ENCODE results near the gene ST6GALNAC6.

The ST6GALNAC6 gene

DNA sequence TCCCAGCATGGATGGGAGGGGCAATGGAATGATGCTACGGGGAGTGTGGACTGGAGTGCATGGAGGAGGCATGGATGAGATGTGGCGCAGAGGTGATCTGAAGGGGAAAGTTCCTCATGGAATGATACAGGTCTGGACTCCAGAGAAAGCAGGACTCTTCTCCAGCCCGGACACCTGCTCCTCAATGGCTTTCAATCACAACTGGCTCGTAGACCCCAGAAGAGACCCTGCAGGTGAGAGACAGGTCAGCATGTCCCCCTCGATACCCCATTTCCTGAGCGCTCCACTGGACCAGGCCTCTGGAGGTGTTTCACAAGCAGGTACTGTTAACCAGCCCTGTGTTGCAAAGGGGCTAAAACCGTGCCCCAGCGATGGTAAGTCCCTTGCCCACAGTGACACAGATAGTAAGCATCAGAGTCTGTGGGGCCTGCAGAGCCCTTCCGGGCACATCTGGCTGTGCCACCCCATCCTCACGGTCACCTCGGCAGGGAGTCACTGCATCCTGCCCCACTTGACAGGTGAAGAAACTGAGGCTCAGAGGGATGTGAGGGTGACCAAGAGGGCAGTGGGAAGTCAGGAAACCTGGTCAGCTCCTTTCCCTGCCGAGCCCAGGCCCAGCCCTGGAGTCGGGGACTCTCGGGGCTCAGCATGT lies 43.7 kb upstream of the ST6GALNAC6 start:
- H3K27ac ChIP-seq: no peak overlapping the region
- TF ChIP-seq, protein P1, sequence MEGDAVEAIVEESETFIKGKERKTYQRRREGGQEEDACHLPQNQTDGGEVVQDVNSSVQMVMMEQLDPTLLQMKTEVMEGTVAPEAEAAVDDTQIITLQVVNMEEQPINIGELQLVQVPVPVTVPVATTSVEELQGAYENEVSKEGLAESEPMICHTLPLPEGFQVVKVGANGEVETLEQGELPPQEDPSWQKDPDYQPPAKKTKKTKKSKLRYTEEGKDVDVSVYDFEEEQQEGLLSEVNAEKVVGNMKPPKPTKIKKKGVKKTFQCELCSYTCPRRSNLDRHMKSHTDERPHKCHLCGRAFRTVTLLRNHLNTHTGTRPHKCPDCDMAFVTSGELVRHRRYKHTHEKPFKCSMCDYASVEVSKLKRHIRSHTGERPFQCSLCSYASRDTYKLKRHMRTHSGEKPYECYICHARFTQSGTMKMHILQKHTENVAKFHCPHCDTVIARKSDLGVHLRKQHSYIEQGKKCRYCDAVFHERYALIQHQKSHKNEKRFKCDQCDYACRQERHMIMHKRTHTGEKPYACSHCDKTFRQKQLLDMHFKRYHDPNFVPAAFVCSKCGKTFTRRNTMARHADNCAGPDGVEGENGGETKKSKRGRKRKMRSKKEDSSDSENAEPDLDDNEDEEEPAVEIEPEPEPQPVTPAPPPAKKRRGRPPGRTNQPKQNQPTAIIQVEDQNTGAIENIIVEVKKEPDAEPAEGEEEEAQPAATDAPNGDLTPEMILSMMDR (conservative IDR thresholded peaks at IDR 0.05): no peak

DNA sequence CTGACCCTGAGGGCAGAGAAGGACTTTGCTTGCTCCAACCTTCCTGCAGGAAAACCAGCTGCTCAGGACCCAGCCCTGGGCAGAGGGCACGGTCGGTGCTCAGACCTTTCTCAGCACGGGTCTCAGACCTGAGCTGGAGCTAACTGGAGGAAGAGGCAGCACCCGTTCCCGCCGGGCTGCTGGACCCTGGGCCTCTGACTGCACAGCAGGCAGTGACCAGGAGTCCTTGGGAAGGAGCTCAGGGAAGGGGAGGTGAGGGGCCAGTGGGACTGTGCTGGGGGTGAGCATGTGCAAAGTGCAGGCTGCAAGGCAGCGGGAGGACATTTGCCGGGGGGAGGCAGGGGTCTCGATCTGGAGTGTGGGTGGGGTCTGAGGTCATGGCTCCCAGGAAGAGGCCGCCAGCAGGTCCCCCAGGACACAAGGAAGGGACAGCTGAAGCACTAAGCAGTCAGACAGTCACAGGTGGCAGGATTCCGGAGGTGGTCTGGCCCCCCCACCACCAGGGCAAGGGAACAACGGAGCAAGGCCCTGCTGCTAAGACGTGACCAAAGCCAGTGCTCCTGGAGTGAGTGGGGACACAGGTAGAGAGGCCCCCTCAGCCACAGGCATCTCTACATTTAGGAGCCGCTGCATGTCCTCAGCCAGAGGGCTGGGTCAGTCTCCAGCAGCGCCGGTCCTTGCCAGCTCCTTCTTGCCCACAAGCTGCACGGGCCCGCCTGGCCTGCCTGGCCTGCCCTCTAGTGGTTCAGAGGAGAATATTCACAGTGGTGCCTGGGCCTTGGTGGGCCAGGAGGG lies 43.0 kb upstream of the ST6GALNAC6 start:
- peak overlapping the region; percentile 10; the same call in 1 of the 2 replicates for H3K27ac ChIP-seq
- TF ChIP-seq, protein P1 (conservative IDR thresholded peaks at IDR 0.05): peak; percentile 96

DNA sequence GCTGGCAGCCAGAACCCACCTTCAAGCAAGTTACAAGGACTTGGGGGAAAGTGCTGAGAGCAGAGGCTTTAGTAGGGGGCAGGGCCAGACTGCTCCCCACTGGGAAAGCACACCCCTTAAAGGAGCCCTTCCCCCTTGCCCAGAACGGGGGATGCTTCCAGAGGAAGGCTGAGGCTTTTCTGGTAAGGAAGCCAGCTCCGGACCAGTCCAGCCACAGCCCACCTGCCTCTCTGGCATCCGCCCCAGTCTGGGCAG lies 42.5 kb upstream of the ST6GALNAC6 start:
- TF ChIP-seq, protein P1 (conservative IDR thresholded peaks at IDR 0.05): no peak
- H3K27ac ChIP-seq: peak overlapping the region; percentile 10; the same call in 1 of the 2 replicates

DNA sequence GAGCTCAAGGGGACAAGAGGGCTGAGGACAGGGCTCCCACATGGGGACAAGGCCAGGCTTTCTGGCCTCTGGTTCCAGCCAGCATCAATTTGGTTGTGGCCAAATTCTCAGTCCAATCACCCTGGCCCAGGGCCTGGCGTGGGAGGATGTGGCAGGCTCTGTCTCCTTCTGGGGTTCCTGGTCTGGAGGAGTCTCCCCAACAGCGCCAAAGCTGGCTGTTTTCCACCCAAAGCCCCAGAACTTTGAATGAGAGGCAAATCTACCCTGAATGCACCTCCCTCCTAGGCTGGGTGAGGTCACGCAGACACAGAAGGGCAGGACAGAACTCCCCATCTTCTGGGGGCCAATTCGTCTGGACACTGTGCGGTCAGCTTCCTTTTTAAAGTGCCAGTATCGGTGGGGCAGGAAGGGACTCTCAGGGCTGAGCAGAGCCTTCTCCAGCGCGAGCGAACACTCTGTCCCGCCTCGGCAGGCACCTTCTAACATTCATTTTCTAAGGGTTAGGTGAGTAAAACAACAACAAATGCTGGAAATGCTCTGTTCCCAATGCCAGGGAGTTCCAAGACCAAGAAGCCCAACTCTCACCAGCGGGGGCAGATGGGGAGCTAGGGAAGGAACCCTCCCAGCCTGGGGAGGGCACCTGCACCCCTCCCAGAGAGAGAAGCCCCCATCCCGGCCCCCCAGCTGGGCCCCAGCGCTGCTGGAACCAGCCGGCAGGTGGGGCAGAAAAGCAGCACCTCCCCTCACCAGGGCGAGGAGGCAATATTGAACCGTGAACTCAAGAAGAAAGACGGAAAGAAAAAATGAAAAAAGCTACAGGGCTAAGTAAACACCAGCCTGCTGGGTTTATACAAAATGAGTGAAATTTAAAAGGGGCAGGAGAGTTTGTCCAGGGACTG lies 41.9 kb upstream of the ST6GALNAC6 start:
- TF ChIP-seq, protein P1 (conservative IDR thresholded peaks at IDR 0.05): no peak
- H3K27ac ChIP-seq: no peak overlapping the region

DNA sequence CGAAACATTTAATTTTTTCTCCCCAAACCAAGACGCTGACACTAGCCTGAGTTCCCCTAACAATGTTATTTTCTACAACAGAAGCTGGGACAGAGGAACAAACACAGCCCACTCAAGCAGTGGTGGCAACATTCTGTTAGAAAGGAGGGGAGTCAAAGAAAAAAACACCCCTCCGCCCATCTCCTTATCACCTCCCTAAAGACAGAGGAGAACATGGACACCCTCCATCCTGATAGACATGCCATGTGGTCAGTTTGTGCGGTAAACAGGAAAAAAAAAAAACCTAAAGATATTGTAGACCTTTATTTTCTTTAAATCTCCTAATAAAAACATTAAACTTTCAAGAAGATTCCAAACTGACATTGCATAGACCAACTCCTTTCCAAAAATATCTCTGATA lies 41.2 kb upstream of the ST6GALNAC6 start:
- no peak overlapping the region for H3K27ac ChIP-seq
- TF ChIP-seq, protein P1 (conservative IDR thresholded peaks at IDR 0.05): no peak

DNA sequence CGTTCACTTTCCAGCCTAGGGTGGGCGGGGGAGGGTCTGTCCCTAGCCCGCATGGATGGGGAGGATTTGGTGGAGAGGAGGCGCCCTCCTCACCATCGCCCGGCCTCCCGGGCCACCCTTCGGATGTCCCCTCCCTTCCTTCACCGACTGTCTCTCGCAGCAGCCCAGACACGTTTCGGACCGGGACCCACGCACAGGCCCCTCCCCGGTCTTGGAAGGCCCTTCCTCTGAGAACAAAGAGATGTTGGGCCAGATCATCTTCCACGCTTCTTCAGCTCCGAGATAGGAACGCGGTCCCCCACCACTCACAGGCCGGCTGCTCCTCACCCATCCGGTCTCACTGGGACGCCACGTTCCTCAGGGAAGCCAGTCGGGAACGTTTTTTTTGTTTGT lies 38.9 kb upstream of the ST6GALNAC6 start:
- H3K27ac ChIP-seq: peak overlapping the region; percentile 78

More for the DNA sequence above, 38.9 kb upstream of the ST6GALNAC6 start:
- TF ChIP-seq, protein P1 (conservative IDR thresholded peaks at IDR 0.05): no peak

Measured in VCaP (cell line).